Loucy (cell line): Measurements from ENCODE around the gene ZC3H12C.

Experiments
- EZH2phosphoT487 ChIP-seq: fragments of 200-600 bp; IDR thresholded peaks from 2 replicates; pipeline ENCODE4 v1.6.1; 2018; ENCODE audit warnings: antibody characterized with exemption, mild to moderate bottlenecking, moderate library complexity, borderline replicate concordance
- TF ChIP-seq, protein P1 (sequence below): fragments of 200-600 bp; sonication (generic); conservative IDR thresholded peaks from 2 replicates; pipeline ENCODE4 v1.5.1; 2014; ENCODE audit warnings: mild to moderate bottlenecking, antibody characterized with exemption, low read length

DNA sequence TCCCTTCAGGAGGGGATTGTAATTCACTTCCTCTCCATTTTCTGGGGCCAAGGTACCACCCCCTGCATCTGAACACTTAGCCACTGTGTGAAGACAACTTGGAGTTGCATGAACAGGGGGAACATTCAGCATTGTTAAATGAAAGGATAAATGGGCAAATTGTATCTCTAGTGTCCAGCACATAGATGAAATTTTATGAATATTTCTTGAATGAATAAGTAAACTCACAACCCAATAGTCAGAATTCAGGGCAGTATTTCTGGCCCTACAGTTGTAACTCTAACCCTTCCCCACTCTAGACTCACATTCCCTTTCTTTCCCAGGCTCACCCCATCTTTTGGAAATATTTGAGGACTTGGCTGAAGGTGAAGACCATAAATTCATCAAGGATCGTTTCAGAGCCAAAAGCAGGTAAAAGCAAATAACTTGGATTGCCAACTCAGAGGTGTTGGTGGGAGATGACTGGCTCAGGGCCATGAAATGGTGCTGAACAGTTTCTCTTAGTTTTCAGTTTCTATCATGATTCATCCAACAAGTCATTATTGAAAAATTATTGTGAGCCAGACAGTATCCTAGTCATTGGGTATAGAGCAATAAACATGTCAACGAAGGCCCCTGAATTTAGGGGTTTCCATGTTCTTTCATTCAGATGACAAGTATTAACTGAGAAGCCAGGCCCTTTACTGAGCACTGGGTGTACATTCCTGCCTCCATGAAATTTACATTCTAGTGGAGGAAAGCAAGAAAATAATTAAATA lies 33.3 kb upstream of the ZC3H12C start:
- TF ChIP-seq, protein P1, sequence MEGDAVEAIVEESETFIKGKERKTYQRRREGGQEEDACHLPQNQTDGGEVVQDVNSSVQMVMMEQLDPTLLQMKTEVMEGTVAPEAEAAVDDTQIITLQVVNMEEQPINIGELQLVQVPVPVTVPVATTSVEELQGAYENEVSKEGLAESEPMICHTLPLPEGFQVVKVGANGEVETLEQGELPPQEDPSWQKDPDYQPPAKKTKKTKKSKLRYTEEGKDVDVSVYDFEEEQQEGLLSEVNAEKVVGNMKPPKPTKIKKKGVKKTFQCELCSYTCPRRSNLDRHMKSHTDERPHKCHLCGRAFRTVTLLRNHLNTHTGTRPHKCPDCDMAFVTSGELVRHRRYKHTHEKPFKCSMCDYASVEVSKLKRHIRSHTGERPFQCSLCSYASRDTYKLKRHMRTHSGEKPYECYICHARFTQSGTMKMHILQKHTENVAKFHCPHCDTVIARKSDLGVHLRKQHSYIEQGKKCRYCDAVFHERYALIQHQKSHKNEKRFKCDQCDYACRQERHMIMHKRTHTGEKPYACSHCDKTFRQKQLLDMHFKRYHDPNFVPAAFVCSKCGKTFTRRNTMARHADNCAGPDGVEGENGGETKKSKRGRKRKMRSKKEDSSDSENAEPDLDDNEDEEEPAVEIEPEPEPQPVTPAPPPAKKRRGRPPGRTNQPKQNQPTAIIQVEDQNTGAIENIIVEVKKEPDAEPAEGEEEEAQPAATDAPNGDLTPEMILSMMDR: no peak
- no peak for TF ChIP-seq EZH2phosphoT487
